Measurements from ENCODE around the gene IFNLR1. TPM values are rescaled to one million over a fixed set of nuclear protein-coding genes. Genes with fewer than 3 reads are reported as not detected.

IFNLR1 gene
- total and polyA plus RNA-seq, 9 of the 15 experiments (the other 6 are each of a cell fraction or from before 2014, with no cell fraction given), result not detected

GRCh38 chr1:24111996-24112779, 74.9 kb downstream of the IFNLR1 start, which contains the start of gene MYOM3 (continued):
- TF ChIP-seq TEAD1 (CRISPR knock-in tag; IDR thresholded peaks at IDR 0.05), result peak in 1 of 2 experiments; percentile 48; a peak in 1 of 4 replicates
- TF ChIP-seq, protein P1, sequence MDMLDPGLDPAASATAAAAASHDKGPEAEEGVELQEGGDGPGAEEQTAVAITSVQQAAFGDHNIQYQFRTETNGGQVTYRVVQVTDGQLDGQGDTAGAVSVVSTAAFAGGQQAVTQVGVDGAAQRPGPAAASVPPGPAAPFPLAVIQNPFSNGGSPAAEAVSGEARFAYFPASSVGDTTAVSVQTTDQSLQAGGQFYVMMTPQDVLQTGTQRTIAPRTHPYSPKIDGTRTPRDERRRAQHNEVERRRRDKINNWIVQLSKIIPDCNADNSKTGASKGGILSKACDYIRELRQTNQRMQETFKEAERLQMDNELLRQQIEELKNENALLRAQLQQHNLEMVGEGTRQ (CRISPR knock-in tag; IDR thresholded peaks at IDR 0.05), result peak; percentile 23; the same call in 1 of the 2 replicates
- 0 out of 2 replicates have a peak, but pooled peaks have one; percentile 63 for TF ChIP-seq RUNX1 (IDR thresholded peaks at IDR 0.05; ENCODE audit: low read depth)
- peak; percentile 34; the same call in 1 of the 2 replicates for TF ChIP-seq EGR1 (conservative IDR thresholded peaks at IDR 0.05)
- TF ChIP-seq GABPB1 (CRISPR knock-in tag; IDR thresholded peaks at IDR 0.05), result 0 out of 2 replicates have a peak, but pooled peaks have one; percentile 30
- TF ChIP-seq VEZF1 (CRISPR knock-in tag; IDR thresholded peaks at IDR 0.05), result peak; percentile 80
- no peak for TF ChIP-seq ZNF518B (CRISPR knock-in tag; IDR thresholded peaks at IDR 0.05)
- TF ChIP-seq, protein P2, sequence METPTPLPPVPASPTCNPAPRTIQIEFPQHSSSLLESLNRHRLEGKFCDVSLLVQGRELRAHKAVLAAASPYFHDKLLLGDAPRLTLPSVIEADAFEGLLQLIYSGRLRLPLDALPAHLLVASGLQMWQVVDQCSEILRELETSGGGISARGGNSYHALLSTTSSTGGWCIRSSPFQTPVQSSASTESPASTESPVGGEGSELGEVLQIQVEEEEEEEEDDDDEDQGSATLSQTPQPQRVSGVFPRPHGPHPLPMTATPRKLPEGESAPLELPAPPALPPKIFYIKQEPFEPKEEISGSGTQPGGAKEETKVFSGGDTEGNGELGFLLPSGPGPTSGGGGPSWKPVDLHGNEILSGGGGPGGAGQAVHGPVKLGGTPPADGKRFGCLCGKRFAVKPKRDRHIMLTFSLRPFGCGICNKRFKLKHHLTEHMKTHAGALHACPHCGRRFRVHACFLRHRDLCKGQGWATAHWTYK (CRISPR knock-in tag; IDR thresholded peaks at IDR 0.05), result peak; percentile 46; the same call in 1 of the 2 replicates
- no peak for TF ChIP-seq DIDO1 (tag; IDR thresholded peaks at IDR 0.05; ENCODE audit: low read depth)
- TF ChIP-seq RBM25 (IDR thresholded peaks at IDR 0.05; ENCODE audit: low read depth, low read length, severe bottlenecking), result no peak
- peak; percentile 60; the same call in 1 of the 2 replicates for TF ChIP-seq CTBP1 (IDR thresholded peaks at IDR 0.05; ENCODE audit: borderline replicate concordance)
- 0 out of 2 replicates have a peak, but pooled peaks have one; percentile 34 for TF ChIP-seq MTA3 (IDR thresholded peaks at IDR 0.05; ENCODE audit: borderline replicate concordance)
- TF ChIP-seq MITF (IDR thresholded peaks at IDR 0.05), result peak; percentile 93
- peak; percentile 91 to 96 for TF ChIP-seq RAD21 (CRISPR knock-in tag; conservative IDR thresholded peaks at IDR 0.05 in 1 of 2, IDR thresholded peaks at IDR 0.05 in 1 of 2)
- no peak for TF ChIP-seq GABPA (tag; conservative IDR thresholded peaks at IDR 0.05; ENCODE audit: low read depth)
- TF ChIP-seq MTA2 (IDR thresholded peaks at IDR 0.05; ENCODE audit: low read depth), result no peak
- TF ChIP-seq, protein P3, sequence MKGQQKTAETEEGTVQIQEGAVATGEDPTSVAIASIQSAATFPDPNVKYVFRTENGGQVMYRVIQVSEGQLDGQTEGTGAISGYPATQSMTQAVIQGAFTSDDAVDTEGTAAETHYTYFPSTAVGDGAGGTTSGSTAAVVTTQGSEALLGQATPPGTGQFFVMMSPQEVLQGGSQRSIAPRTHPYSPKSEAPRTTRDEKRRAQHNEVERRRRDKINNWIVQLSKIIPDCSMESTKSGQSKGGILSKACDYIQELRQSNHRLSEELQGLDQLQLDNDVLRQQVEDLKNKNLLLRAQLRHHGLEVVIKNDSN (CRISPR knock-in tag; IDR thresholded peaks at IDR 0.05), result peak; percentile 53

Data from K562 (cell line).